AG09319 (cell line): ENCODE data around the gene MEP1A.

Source experiments
- DNase-seq: peaks from one replicate; pipeline ENCODE4 v3.0.0-alpha.2; 2010; ENCODE audit warnings: low read depth; ENCODE audit errors: extremely low read depth
- TF ChIP-seq, protein P1 (sequence below): IDR thresholded peaks from 2 replicates; pipeline ENCODE4 v1.5.1; 2011; ENCODE audit warnings: low read depth, mild to moderate bottlenecking, inconsistent platforms, low read length, moderate library complexity

MEP1A gene

DNA sequence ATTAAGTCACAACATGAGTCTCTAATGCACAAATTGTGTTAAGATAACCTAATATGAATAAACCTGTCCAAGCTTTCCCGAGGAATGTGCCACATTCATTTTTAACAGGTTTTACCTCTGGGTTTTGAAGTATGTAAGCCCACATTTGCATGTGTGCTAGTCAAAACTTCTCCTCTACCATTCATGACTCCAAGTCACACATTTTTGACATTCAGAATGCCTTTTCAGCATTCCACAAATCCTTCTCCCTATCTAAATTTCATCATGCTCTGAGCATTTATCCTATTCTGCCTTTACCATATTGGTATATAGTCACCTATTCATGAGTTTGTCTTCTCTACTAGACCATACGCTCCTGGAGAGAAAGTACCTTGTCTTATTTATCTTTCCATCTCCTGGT is 72.0 kb downstream of the MEP1A start:
- no peak for DNase-seq
- TF ChIP-seq, protein P1, sequence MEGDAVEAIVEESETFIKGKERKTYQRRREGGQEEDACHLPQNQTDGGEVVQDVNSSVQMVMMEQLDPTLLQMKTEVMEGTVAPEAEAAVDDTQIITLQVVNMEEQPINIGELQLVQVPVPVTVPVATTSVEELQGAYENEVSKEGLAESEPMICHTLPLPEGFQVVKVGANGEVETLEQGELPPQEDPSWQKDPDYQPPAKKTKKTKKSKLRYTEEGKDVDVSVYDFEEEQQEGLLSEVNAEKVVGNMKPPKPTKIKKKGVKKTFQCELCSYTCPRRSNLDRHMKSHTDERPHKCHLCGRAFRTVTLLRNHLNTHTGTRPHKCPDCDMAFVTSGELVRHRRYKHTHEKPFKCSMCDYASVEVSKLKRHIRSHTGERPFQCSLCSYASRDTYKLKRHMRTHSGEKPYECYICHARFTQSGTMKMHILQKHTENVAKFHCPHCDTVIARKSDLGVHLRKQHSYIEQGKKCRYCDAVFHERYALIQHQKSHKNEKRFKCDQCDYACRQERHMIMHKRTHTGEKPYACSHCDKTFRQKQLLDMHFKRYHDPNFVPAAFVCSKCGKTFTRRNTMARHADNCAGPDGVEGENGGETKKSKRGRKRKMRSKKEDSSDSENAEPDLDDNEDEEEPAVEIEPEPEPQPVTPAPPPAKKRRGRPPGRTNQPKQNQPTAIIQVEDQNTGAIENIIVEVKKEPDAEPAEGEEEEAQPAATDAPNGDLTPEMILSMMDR: no peak

DNA sequence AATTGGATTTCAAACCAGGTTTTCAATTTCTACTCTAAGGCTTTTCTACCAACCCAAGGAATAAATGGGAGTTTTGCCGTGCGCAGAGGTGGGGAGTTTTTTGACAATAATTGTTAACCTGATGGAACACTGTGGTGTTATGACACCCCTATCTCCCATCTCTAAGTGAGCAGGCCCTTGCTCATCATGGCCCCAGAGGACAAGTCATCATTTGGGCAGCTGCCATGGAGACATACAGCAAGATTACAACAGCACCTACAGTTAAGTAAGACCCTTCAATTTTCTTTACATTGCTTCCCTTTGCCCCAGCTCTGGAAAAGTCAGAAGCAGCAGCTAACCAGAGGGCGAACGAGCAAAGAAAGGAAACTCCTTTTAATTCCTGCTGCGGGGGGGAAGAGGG is 74.2 kb downstream of the MEP1A start:
- TF ChIP-seq, protein P1: no peak
- no peak for DNase-seq

DNA sequence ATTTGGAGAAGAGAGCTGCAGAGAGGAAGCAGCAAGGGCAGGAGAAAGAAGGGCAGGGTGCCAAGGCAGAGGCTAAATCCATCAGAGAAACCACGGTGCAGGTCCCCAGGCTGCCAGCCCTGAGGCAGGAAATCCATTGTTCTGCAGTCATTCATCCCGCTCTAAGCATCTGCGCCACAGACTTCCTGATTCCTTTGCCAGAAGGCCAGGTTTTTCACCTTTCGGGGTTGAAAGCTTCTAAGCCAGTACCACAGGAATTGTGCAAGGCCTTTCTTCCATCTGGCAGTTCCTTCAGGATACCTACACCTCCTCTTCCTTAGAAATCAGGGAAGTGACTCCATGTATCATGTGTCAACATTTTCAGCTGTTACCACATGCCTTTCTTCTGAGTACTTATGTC is 82.9 kb downstream of the MEP1A start:
- DNase-seq: no peak
- TF ChIP-seq, protein P1: no peak

DNA sequence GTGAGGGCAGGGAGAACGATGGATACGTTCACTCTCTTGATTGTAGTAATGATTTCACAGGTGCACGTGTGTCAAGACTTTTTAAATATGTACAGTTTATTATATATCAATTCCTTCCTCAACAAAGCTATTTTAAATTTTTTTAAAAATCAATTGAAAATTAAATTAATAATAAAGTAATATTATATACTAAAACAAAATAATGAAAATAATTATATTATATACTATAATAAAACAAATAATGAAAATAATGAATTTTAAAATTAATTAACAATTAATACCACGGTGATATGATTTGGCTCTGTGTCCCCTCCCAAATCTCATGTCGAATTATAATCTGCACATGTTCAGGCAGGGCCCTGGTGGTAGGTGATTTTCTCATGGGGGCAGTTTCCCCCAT is 85.8 kb downstream of the MEP1A start:
- TF ChIP-seq, protein P1: no peak
- no peak for DNase-seq

DNA sequence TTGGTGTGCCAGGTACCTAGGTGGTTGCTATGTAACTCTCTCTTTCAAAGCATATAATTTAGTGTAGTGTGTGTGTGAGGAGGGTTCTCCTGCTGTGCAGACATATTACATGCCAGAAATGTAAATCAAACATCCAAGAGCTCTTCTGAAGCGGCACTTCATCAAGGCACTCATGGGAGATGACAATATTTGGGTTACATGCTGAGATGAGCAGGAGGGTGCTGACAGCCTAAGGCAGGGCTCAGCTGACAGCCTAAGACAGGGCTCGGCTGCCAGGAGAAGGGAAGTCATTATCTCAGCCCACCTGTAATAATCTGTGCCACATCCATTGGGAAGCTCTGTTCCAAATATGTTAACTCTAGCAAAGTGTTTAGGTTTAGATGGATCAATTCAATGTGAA is 89.5 kb downstream of the MEP1A start:
- no peak for DNase-seq
- TF ChIP-seq, protein P1: no peak

DNA sequence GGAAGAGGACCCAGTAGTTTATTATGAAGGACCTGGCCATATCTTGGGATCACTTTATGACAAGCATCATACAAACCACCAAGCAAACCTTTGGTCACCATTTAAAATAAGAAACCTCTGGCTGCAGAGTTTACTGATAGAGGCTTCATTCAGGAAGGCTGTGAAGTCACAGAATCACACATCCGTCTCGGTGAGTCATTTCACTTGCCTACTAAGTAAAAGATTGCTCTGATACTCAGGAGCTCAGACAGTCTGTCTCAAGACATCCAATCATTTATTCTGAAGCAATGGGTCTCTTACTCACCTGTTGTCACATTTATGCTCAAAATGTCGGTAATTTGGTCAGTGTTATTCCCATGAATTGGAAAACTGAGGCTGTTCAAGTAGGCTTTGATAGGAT is 94.8 kb downstream of the MEP1A start:
- no peak for DNase-seq
- TF ChIP-seq, protein P1: no peak

DNA sequence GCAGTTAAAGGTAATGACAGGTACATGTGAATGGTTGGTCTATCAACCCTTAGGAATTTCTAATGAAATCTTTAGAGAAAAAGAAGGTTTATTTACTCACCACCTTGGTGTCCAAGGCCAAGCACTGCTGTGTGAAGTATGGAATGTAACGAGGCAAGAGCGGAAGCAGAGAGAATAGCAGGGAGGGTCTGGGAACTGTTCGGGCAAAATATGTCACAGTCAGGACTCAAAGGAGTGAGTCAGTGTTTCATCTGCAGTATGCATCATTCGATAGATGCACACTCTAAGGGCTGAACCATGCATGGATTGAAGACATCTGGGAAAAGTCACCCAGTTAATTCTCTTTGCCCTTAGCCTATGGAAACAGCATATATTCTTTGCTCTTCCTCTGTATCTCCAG is 95.4 kb downstream of the MEP1A start:
- TF ChIP-seq, protein P1: no peak
- DNase-seq: no peak
